HG03460 (cell line): ENCODE data around the gene NEU4.

Experiments used
- ATAC-seq: cut with Tn5 transposase; IDR thresholded peaks from one replicate; pipeline ENCODE4 v1.9.1; 2021; ENCODE audit not compliant: unreplicated experiment

NEU4 gene

GRCh38 chr2:241849616-241850543, 40.9 kb downstream of the NEU4 start:
- no peak for ATAC-seq

GRCh38 chr2:241850544-241851324, 41.7 kb downstream of the NEU4 start:
- no peak for ATAC-seq

- ATAC-seq, result no peak
These were observed 42.5 kb downstream of the NEU4 start for GRCh38 chr2:241851325-241852115.

GRCh38 chr2:241852116-241852980, 43.4 kb downstream of the NEU4 start:
- ATAC-seq, result no peak

- no peak for ATAC-seq
These were observed 44.1 kb downstream of the NEU4 start for GRCh38 chr2:241852981-241853631.

- no peak for ATAC-seq
These were observed 44.8 kb downstream of the NEU4 start for GRCh38 chr2:241853651-241854341.

GRCh38 chr2:241854342-241855244, 45.6 kb downstream of the NEU4 start:
- ATAC-seq, result no peak

- no peak for ATAC-seq
These were observed 46.4 kb downstream of the NEU4 start for GRCh38 chr2:241855245-241855887.

GRCh38 chr2:241855888-241856422, 47.0 kb downstream of the NEU4 start:
- ATAC-seq, result no peak

- no peak for ATAC-seq
These were observed 48.1 kb downstream of the NEU4 start for GRCh38 chr2:241857041-241857541.

GRCh38 chr2:241857572-241858121, 48.7 kb downstream of the NEU4 start:
- no peak for ATAC-seq

GRCh38 chr2:241858206-241859016, 49.4 kb downstream of the NEU4 start, which contains the start of gene PDCD1:
TSS of gene PDCD1 (minus strand) at chr2:241858894. CDS start at chr2:241858838, 56 bp downstream.
- ATAC-seq, result peak; percentile 43

GRCh38 chr2:241859017-241859435, 50.0 kb downstream of the NEU4 start:
- peak; percentile 25 for ATAC-seq

- ATAC-seq, result peak; percentile 49
These were observed 50.6 kb downstream of the NEU4 start for GRCh38 chr2:241859436-241860183.
